ENCODE results near the gene RHBDF1. TPM values are rescaled to one million over a fixed set of nuclear protein-coding genes. Genes with fewer than 3 reads are reported as not detected.

RHBDF1 gene
- total and polyA plus RNA-seq, 2 experiments from 2014 or later: 22.6 to 24.5 TPM

DNA sequence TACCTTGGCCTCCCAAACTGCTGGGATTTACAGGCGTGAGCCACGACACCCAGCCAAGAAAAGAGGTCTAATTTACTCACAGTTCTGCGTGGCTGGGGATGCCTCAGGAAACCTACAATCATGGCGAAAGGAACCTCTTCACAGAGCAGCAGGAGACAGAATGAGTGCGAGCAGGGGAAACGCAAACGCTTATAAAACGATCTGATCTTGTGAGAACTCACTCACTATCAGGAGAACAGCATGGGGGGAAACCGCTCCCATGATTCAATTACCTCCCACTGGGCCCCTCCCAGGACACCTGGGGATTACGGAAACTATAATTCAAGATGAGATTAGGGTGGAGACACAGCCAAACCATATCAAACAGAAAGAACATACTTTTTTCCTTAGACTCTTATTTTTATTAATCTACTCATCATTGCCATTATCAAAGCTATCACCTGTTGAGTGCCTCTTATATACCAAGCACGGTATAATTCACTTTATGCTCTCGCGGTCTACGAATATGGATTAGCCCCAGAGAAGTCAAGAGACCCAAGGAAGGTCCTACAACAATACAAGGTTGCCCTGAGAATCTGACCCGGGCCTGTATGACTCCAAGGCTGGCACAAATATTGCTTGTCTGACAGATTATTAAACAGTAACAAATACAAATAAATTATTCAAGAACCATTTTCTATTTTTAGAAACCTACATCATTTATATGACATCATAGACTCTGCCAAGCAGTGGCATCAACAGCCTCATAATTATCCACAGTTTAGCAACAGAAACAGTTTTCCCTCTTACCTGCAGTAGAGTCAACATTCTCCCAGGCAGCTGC, 21.5 kb downstream of the RHBDF1 start (continued):
- no peak for TF ChIP-seq EZH2 (IDR thresholded peaks at IDR 0.05; ENCODE audit: low read depth, unreplicated experiment)
- TF ChIP-seq STAT1 (IDR thresholded peaks at IDR 0.05; ENCODE audit: unreplicated experiment): no peak
- no peak for TF ChIP-seq NANOG (IDR thresholded peaks at IDR 0.05; ENCODE audit: borderline replicate concordance)
- TF ChIP-seq JUNB (IDR thresholded peaks at IDR 0.05; ENCODE audit: unreplicated experiment): no peak
- TF ChIP-seq, protein P1, sequence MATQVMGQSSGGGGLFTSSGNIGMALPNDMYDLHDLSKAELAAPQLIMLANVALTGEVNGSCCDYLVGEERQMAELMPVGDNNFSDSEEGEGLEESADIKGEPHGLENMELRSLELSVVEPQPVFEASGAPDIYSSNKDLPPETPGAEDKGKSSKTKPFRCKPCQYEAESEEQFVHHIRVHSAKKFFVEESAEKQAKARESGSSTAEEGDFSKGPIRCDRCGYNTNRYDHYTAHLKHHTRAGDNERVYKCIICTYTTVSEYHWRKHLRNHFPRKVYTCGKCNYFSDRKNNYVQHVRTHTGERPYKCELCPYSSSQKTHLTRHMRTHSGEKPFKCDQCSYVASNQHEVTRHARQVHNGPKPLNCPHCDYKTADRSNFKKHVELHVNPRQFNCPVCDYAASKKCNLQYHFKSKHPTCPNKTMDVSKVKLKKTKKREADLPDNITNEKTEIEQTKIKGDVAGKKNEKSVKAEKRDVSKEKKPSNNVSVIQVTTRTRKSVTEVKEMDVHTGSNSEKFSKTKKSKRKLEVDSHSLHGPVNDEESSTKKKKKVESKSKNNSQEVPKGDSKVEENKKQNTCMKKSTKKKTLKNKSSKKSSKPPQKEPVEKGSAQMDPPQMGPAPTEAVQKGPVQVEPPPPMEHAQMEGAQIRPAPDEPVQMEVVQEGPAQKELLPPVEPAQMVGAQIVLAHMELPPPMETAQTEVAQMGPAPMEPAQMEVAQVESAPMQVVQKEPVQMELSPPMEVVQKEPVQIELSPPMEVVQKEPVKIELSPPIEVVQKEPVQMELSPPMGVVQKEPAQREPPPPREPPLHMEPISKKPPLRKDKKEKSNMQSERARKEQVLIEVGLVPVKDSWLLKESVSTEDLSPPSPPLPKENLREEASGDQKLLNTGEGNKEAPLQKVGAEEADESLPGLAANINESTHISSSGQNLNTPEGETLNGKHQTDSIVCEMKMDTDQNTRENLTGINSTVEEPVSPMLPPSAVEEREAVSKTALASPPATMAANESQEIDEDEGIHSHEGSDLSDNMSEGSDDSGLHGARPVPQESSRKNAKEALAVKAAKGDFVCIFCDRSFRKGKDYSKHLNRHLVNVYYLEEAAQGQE (IDR thresholded peaks at IDR 0.05; ENCODE audit: unreplicated experiment): no peak

DNA sequence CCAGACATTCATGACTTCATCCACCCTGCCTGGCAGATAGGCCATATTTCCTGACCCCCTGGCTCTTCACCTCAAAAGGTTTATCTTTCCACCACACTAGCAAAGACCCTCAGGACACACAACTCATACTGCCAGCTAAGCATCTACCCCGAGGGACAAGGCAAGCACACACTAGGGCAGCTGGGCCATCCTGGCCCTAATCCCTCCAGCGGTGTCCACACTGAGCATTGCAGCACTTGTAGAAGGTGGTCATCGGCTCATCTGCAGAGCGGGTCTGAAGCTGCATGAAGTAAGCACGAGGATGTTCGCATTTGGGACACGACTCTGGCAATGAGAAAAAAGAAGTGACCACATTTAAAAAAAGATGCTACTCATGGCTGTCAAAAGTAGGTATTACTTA, 25.2 kb downstream of the RHBDF1 start:
- Mint-ChIP-seq H3K36me3 (ENCODE audit: low read depth) (peaks cover 93% of the 10 kb centered on the region), H3K27me3 (ENCODE audit: insufficient read depth, low read depth, poor library complexity) (peaks cover 4% of the 10 kb centered on the region), H3K4me3 (no peak overlapping the region), H3K9me3 (no peaks in the 10 kb centered on the region), H3K27ac (no peak overlapping the region), H3K4me1 (peaks cover 3% of the 10 kb centered on the region; the same call in 2 of the 3 replicates)
- H2AFZ ChIP-seq: no peak overlapping the region
- H3K9me2 ChIP-seq (ENCODE audit: insufficient read depth): no peaks in the 10 kb centered on the region
- H3K36me3 ChIP-seq (ENCODE audit: insufficient read depth): peaks cover 62% of the 10 kb centered on the region
- no peak overlapping the region for H3K27ac ChIP-seq (ENCODE audit: low read depth)
- no peak overlapping the region for H3K4me3 ChIP-seq
- no peak for ATAC-seq
- no peak overlapping the region for H3K4me2 ChIP-seq
- peaks cover 6% of the 10 kb centered on the region; the same call in 1 of the 2 replicates for H3K4me1 ChIP-seq (ENCODE audit: insufficient read depth)
- peaks cover 24% of the 10 kb centered on the region for H4K20me1 ChIP-seq (replicated peaks; ENCODE audit: insufficient read depth)
- H3F3A ChIP-seq (replicated peaks; ENCODE audit: low read depth): 0 out of 2 replicates have a peak, but pooled peaks cover 11% of the 10 kb centered on the region
- H3K79me2 ChIP-seq (replicated peaks; ENCODE audit: insufficient read depth): peaks cover 44% of the 10 kb centered on the region
- no peaks in the 10 kb centered on the region for H3K27me3 ChIP-seq (ENCODE audit: insufficient read depth)
- no peak for DNase-seq (ENCODE audit: low spot score)
- TF ChIP-seq, protein P2, sequence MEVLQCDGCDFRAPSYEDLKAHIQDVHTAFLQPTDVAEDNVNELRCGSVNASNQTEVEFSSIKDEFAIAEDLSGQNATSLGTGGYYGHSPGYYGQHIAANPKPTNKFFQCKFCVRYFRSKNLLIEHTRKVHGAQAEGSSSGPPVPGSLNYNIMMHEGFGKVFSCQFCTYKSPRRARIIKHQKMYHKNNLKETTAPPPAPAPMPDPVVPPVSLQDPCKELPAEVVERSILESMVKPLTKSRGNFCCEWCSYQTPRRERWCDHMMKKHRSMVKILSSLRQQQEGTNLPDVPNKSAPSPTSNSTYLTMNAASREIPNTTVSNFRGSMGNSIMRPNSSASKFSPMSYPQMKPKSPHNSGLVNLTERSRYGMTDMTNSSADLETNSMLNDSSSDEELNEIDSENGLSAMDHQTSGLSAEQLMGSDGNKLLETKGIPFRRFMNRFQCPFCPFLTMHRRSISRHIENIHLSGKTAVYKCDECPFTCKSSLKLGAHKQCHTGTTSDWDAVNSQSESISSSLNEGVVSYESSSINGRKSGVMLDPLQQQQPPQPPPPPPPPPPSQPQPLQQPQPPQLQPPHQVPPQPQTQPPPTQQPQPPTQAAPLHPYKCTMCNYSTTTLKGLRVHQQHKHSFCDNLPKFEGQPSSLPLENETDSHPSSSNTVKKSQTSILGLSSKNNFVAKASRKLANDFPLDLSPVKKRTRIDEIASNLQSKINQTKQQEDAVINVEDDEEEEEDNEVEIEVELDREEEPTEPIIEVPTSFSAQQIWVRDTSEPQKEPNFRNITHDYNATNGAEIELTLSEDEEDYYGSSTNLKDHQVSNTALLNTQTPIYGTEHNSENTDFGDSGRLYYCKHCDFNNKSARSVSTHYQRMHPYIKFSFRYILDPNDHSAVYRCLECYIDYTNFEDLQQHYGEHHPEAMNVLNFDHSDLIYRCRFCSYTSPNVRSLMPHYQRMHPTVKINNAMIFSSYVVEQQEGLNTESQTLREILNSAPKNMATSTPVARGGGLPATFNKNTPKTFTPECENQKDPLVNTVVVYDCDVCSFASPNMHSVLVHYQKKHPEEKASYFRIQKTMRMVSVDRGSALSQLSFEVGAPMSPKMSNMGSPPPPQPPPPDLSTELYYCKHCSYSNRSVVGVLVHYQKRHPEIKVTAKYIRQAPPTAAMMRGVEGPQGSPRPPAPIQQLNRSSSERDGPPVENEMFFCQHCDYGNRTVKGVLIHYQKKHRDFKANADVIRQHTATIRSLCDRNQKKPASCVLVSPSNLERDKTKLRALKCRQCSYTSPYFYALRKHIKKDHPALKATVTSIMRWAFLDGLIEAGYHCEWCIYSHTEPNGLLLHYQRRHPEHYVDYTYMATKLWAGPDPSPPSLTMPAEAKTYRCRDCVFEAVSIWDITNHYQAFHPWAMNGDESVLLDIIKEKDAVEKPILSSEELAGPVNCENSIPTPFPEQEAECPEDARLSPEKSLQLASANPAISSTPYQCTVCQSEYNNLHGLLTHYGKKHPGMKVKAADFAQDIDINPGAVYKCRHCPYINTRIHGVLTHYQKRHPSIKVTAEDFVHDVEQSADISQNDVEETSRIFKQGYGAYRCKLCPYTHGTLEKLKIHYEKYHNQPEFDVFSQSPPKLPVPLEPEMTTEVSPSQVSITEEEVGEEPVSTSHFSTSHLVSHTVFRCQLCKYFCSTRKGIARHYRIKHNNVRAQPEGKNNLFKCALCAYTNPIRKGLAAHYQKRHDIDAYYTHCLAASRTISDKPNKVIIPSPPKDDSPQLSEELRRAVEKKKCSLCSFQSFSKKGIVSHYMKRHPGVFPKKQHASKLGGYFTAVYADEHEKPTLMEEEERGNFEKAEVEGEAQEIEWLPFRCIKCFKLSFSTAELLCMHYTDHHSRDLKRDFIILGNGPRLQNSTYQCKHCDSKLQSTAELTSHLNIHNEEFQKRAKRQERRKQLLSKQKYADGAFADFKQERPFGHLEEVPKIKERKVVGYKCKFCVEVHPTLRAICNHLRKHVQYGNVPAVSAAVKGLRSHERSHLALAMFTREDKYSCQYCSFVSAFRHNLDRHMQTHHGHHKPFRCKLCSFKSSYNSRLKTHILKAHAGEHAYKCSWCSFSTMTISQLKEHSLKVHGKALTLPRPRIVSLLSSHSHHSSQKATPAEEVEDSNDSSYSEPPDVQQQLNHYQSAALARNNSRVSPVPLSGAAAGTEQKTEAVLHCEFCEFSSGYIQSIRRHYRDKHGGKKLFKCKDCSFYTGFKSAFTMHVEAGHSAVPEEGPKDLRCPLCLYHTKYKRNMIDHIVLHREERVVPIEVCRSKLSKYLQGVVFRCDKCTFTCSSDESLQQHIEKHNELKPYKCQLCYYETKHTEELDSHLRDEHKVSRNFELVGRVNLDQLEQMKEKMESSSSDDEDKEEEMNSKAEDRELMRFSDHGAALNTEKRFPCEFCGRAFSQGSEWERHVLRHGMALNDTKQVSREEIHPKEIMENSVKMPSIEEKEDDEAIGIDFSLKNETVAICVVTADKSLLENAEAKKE (CRISPR knock-in tag; IDR thresholded peaks at IDR 0.05): no peak
- TF ChIP-seq NANOG (IDR thresholded peaks at IDR 0.05; ENCODE audit: borderline replicate concordance) (no peak), ZNF331 (CRISPR knock-in tag; IDR thresholded peaks at IDR 0.05; ENCODE audit: low read depth) (no peak), POLR2AphosphoS5 (IDR thresholded peaks at IDR 0.05; ENCODE audit: low read depth) (no peak), JUNB (IDR thresholded peaks at IDR 0.05; ENCODE audit: unreplicated experiment) (no peak)
- TF ChIP-seq, protein P1 (IDR thresholded peaks at IDR 0.05; ENCODE audit: unreplicated experiment): no peak

Measured in GM23338 (cell line).